Measurements from ENCODE around the gene TRIM37.

TRIM37 gene

DNA sequence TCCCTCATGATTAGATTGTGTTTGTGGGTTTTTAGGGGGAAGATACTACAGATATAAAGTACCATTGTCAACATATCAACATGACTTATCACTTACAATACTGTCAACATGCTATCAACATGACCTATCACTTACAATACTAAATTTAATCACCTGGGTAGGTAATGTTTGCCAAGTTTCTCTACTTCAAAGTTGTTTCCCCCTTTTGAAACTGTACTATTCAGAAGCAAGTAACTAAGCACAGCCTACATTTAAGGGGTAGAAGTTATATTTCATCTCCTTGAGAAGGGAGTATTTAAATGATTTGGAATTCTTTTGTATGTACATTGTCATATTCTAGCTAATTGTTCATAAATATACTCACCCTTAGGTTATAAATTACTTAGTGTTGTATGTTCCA, 68.7 kb downstream of the TRIM37 start:
- Histone ChIP-seq H3K4me2 (no peak overlapping the region), H4K20me1 (ENCODE audit: insufficient read depth) (no peaks in the 10 kb centered on the region), H3K9ac (no peak overlapping the region), H3K4me3 (IDR thresholded peaks at IDR 0.05; ENCODE audit: insufficient read depth, low read depth, low read length) (no peak overlapping the region), H3K36me3 (ENCODE audit: insufficient read depth) (0 out of 2 replicates have a peak, but pooled peaks cover 6% of the 10 kb centered on the region), H3K4me1 (ENCODE audit: low read depth, poor library complexity, severe bottlenecking) (no peaks in the 10 kb centered on the region), H3K27me3 (ENCODE audit: insufficient read depth, low read depth) (no peaks in the 10 kb centered on the region), H2AFZ (ENCODE audit: low read depth) (no peak overlapping the region), H3K79me2 (ENCODE audit: insufficient read depth, low read depth) (no peaks in the 10 kb centered on the region), H3K27ac (no peak overlapping the region)
- TF ChIP-seq, protein P1, sequence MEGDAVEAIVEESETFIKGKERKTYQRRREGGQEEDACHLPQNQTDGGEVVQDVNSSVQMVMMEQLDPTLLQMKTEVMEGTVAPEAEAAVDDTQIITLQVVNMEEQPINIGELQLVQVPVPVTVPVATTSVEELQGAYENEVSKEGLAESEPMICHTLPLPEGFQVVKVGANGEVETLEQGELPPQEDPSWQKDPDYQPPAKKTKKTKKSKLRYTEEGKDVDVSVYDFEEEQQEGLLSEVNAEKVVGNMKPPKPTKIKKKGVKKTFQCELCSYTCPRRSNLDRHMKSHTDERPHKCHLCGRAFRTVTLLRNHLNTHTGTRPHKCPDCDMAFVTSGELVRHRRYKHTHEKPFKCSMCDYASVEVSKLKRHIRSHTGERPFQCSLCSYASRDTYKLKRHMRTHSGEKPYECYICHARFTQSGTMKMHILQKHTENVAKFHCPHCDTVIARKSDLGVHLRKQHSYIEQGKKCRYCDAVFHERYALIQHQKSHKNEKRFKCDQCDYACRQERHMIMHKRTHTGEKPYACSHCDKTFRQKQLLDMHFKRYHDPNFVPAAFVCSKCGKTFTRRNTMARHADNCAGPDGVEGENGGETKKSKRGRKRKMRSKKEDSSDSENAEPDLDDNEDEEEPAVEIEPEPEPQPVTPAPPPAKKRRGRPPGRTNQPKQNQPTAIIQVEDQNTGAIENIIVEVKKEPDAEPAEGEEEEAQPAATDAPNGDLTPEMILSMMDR (conservative IDR thresholded peaks at IDR 0.05; ENCODE audit: low read depth, low read length): no peak

DNA sequence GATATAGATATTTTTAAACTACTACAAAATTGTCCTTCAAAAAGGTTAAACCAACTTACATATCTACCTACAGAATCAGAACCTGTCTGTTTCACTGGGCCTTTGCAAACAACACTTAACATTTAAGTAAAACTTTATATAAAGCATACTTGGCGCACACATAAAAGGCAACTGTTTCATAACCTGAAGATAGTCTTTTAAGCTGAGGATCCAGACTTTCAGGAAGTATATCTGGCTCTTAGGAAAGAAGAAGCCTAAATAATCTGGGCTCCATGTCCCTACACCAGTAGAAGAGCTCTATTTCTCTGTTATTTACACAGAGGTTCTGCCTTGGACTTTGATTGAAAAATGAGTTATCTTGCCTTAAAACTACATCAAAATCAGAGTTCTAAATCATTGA, 75.9 kb downstream of the TRIM37 start:
- TF ChIP-seq, protein P1 (conservative IDR thresholded peaks at IDR 0.05; ENCODE audit: low read depth, low read length): no peak
- Histone ChIP-seq H2AFZ (ENCODE audit: low read depth) (no peak overlapping the region), H3K4me3 (IDR thresholded peaks at IDR 0.05; ENCODE audit: insufficient read depth, low read depth, low read length) (no peak overlapping the region), H3K4me2 (no peak overlapping the region), H3K36me3 (ENCODE audit: insufficient read depth) (no peaks in the 10 kb centered on the region), H3K79me2 (ENCODE audit: insufficient read depth, low read depth) (no peaks in the 10 kb centered on the region), H3K27me3 (ENCODE audit: insufficient read depth, low read depth) (no peaks in the 10 kb centered on the region), H4K20me1 (ENCODE audit: insufficient read depth) (no peaks in the 10 kb centered on the region), H3K27ac (no peak overlapping the region), H3K4me1 (ENCODE audit: low read depth, poor library complexity, severe bottlenecking) (peaks cover 40% of the 10 kb centered on the region), H3K9ac (no peak overlapping the region)

DNA sequence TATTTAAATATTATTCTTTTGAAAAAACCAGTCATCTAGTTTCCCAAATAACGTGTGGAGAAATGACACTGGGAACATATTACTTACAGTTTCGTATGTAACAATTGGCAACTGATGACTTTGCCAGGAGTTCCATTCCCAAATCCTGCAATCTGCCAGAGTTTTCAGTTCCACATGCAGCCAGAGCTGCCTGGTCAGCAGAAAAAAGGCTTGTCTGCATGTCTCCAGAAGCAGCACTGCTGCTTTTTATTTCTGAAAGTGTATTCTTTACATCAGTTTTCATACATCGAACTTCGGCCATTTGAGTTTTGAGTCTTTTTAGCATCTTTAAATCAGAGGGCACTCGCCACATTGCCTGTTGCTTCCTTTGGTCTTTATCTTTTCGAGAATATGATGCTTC, 78.4 kb downstream of the TRIM37 start:
- Histone ChIP-seq H2AFZ (ENCODE audit: low read depth) (no peak overlapping the region), H3K9ac (peak overlapping the region; percentile 54; the same call in 1 of the 2 replicates), H3K79me2 (ENCODE audit: insufficient read depth, low read depth) (no peaks in the 10 kb centered on the region), H3K27ac (peak overlapping the region; percentile 84), H3K36me3 (ENCODE audit: insufficient read depth) (no peaks in the 10 kb centered on the region), H3K27me3 (ENCODE audit: insufficient read depth, low read depth) (no peaks in the 10 kb centered on the region), H3K4me3 (IDR thresholded peaks at IDR 0.05; ENCODE audit: insufficient read depth, low read depth, low read length) (no peak overlapping the region), H4K20me1 (ENCODE audit: insufficient read depth) (no peaks in the 10 kb centered on the region), H3K4me1 (ENCODE audit: low read depth, poor library complexity, severe bottlenecking) (peaks cover 44% of the 10 kb centered on the region), H3K4me2 (peak overlapping the region; percentile 86)
- TF ChIP-seq, protein P1 (conservative IDR thresholded peaks at IDR 0.05; ENCODE audit: low read depth, low read length): no peak

DNA sequence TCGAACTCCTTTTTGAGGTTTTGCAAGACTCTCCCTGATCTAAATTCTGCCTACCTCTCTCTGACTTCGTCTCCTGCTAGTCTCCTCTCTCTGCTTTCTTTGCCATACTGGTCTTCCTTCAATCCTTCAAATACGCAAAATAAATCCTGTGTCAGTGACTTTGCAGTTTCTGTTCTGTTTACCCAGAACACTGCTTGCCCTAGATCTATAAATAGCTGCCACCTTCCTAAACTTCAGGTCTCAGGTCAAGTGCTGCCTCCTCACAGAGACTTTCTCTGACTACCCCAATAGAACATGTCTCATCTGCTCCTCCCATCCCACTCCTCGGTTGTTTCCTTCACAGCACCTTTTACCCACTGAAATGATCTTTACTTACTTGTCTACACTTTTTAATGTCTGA, 78.9 kb downstream of the TRIM37 start:
- H3K4me1 ChIP-seq (ENCODE audit: low read depth, poor library complexity, severe bottlenecking): peaks cover 44% of the 10 kb centered on the region
- H3K9ac ChIP-seq: peak overlapping the region; percentile 54; the same call in 1 of the 2 replicates
- H3K4me3 ChIP-seq (IDR thresholded peaks at IDR 0.05; ENCODE audit: insufficient read depth, low read depth, low read length): no peak overlapping the region
- no peaks in the 10 kb centered on the region for H4K20me1 ChIP-seq (ENCODE audit: insufficient read depth)
- H2AFZ ChIP-seq (ENCODE audit: low read depth): peak overlapping the region; percentile 31
- peak overlapping the region; percentile 86 for H3K4me2 ChIP-seq
- H3K27ac ChIP-seq: peak overlapping the region; percentile 84
- no peaks in the 10 kb centered on the region for H3K36me3 ChIP-seq (ENCODE audit: insufficient read depth)
- H3K79me2 ChIP-seq (ENCODE audit: insufficient read depth, low read depth): no peaks in the 10 kb centered on the region
- no peaks in the 10 kb centered on the region for H3K27me3 ChIP-seq (ENCODE audit: insufficient read depth, low read depth)
- TF ChIP-seq, protein P1 (conservative IDR thresholded peaks at IDR 0.05; ENCODE audit: low read depth, low read length): no peak

Measured in KMS-11 (cell line).